GM19328 (cell line): ENCODE measurements around the gene SKIC8.
"Not testable (repeated sequence)": the region's sequence is repeated elsewhere in the genome, so short reads cannot be mapped to it uniquely, and the experiment has no call there.

Source experiments
- ATAC-seq: cut with Tn5 transposase; IDR thresholded peaks from one replicate; pipeline ENCODE4 v1.9.1; 2021; ENCODE audit warnings: mild to moderate bottlenecking, moderate library complexity; ENCODE audit not compliant: unreplicated experiment

SKIC8 gene

DNA sequence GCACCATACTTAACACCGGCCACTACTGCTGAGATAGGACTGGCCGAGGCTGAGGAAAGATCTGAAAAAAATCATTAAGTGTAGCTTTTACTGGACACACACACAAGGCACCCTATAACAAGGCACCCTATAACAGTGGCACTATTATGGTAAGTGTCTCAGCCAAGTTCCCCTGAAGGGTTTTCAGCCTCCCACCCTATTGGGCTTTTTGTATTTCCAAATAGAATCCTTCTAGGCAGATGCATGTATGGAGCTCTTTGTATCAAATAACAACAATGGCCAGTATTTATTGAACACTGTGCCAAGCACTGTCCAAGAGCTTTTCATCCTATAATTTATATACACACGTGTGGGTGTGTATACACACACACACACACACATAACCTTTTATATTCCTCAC lies 41.7 kb downstream of the SKIC8 start:
- no peak for ATAC-seq

DNA sequence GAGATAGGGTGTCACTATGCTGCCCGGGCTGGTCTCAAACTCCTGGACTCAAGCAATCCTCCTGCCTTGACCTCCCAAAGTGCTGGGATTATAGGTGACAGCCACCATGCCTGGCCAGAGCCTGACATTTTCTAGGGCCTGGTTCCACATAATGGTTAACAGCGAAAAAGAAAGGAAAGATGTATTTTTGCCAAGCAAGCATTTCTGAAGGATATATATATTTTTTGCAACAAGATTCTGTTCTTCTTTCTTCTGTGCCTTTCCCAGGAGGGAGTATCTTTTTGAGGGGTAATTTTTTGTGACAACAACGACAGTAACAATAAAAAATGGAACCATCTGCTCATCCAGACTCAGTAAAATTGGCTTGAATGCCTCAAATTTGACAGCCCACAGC lies 43.4 kb downstream of the SKIC8 start:
- ATAC-seq: no peak

DNA sequence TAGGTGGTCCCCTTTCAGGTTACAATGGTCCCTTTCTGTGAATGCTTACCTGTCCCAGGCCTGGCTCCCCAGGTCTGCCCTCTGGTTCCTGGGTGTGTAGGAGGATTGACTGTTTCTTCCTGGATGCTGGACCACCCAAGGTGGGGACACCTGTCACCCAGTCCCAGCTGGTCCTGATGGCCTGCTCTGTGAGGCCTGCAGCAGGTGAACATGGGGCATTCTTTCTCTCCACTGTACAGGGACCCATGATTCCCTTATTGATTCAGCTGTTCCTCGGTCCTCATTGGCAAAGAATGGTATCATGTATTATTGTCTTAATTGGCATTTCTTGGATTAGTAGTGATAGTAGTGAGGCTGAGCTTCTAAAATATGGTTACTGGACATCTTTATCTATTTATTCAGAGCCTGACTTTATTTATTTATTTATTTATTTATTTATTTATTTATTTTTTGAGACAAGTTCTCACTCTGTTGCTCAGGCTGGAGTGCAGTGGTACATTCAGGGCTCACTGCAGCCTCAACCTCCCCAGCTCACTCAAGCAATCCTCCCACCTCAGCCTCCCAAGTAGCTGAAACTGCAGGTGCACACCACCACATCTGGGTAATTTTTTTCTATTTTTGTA lies 43.9 kb downstream of the SKIC8 start:
- no peak for ATAC-seq

DNA sequence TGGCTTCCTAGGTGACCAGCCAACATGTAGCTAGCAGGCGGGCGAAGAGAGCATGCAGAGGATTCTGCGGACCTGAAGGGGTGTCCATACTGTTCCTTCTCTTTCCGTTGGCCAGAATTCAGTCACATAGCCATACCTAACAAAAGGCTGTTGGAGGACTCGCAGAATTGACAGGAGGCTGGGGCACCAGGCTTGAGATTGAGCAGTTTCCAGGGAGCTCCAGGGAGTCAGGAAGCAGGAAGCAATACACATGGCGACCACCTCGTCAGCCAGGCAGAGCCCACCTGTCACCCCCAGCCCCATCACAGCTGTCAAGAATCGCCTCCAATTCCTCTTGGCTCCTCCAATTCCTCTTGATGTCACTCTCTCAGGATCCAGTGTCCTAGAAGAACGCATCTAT lies 48.3 kb downstream of the SKIC8 start:
- ATAC-seq: no peak

DNA sequence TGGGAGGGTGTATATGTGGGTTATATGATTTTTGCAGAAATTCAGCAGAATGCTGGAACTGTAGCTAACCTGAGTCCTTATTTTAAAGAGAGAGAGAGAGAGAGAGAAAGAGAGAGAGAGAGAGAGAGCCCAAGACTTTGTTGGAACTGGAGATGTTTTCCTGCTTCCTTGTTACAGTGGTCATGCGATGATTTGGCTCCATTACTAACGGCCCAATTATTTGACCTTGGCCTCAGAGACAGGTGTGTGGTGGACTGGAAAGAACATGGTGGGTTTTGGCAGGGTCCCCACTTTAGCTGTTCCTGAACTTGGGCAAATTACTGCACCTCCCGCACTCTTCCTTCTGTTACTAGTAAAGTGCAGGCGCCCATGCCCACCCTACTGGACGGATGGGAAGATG lies 50.3 kb downstream of the SKIC8 start:
- no peak for ATAC-seq

DNA sequence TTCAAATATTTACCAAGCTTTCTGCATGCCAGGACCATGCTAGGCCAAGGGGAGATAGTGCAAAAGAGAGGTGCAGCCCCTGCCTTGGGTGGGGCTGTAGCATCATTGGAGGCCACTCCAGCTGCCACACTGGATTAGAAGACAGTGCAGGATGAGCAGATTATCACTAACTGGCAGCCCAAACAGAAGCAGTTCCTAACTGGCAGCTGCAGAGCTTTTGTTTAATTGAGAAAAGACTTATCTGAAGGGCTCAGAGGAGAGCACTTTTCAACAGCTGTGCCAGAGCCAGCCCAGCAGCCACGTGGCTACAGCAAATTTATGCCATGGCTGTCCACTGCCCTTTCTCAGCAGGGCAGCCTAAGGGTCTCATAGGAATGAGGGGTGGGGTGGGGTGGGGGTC lies 51.5 kb downstream of the SKIC8 start:
- ATAC-seq: no peak

DNA sequence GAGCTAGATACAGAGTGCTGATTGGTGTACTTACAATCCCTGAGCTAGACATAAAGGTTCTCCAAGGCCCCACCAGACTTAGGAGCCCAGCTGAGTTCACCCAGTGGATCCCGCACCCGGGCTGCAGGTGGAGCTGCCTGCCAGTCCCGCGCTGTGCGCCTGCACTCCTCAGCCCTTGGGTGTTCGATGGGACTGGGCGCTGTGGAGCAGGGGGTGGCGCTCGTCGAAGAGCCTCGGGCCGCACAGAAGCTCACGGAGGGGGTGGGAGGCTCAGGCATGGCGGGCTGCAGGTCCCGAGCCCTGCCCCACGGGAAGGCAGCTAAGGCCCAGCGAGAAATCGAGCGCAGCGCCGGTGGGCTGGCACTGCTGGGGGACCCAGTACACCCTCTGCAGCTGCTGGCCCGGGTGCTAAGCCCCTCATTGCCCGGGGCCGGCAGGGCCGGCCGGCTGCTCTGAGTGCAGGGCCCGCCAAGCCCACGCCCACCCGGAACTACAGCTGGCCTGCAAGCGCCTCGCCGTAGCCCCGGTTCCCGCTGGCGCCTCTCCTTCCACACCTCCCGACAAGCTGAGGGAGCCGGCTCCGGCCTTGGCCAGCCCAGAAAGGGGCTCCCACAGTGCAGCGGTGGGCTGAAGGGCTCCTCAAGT lies 53.3 kb downstream of the SKIC8 start:
- ATAC-seq: not testable (repeated sequence)

DNA sequence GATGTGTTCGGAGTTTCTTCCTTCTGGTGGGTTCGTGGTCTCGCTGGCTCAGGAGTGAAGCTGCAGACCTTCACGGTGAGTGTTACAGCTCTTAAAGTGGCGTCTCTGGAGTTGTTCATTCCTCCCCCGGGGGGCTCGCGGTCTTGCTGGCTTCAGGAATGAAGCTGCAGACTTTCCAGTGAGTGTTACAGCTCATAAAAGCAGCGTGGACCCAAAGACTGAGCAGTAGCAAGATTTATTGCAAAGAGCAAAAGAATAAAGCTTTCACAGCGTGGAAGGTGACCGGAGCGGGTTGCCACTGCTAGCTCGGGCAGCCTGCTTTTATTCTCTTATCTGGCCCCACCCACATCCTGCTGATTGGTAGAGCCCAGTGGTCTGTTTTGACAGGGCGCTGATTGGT lies 54.0 kb downstream of the SKIC8 start:
- not testable (repeated sequence) for ATAC-seq

DNA sequence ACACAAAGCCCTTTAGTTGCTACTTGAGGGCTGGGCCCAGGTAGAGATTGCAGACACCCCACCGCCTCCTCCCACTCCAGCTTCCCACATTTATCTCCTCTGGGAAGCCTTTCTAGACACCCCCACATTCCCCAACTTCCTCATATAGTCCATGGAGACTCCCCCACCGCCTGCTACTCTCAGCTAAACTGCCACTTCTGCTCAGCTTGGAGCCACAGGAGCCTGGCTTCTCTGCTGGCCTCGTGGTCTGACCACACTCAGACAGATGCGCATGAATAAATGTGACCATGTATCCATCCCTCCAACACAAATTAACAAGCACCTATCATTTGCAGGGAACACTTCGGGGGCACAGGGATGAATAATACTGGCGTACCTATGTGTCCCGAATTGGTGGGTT lies 54.5 kb downstream of the SKIC8 start:
- ATAC-seq: no peak

DNA sequence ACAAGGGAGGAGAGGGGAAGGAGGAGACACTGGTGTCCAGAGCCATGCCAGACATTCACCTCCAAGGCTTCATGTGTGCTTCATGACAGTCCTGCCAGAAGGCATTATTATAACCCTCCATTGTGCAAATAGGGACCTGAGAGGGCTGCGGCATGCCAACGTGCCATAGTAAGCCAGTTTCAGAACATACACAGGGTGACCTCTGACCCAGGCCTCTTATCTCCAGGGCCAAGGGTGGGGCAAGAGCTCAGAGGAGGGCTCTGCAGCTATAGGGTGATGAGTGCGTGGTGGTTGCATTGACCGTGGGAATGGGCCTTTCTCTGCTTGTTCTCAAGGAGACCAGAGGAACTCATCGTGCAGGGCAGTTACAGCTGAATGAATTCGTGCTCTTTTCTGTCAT lies 55.3 kb downstream of the SKIC8 start:
- no peak for ATAC-seq

DNA sequence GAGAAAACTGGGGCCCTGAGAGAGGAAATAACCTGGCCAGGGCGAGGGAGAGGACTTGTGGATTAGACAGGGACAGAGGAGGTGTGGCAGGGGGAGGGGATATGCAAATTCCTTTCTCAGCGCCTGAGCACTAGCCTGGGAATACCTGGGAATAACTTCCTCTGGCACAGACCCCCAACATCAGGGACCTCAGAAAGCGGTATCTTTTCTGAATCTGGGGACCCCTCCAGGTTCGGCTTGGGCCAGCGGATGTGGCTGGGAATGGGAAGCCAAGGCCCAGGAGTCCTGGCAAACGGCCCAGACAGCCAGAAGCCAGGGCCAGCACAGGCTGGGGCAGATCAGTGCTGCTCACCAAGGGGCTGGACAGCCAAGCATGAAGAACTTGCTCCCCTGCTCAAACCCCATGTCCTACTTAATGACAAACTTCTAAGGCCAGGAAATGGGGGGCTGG lies 55.9 kb downstream of the SKIC8 start:
- ATAC-seq: no peak

DNA sequence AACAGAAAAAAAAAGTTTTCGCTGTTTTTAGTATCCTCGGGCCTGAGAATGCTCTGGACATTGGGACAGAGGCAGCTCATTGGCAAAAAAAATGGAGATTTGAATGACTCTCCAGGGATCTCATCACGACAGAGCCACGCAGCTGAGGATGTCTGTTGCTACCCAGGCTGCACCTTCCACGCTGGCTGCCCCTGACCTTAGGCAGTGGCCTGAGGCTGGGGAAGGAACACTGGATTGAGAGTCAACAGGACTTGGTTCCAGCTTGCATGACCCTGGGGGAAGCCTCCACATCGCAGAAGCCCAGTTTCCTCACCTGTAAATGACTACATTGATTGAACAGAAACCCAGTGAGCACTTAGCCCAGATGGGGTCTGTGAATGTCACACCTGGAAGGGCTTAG lies 56.4 kb downstream of the SKIC8 start:
- no peak for ATAC-seq

DNA sequence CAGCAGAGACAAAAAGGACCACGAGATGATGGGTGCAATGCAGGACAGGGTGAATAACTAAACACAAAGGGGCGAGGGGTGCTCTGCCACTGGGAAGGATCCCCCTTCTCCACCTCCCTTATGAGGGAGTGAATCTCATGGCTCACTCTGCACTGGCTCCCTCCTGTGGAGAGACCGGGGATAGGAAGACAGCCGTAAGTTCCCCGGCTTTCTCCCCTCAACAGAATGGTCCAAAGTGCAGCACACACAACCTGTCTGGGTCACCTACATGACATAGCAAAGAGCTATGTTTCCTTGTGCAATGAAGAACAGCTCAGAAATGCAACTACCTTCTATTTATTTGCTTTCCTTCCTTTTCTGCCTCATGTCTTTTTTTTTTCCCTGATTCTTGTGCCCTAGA lies 57.3 kb downstream of the SKIC8 start:
- no peak for ATAC-seq

DNA sequence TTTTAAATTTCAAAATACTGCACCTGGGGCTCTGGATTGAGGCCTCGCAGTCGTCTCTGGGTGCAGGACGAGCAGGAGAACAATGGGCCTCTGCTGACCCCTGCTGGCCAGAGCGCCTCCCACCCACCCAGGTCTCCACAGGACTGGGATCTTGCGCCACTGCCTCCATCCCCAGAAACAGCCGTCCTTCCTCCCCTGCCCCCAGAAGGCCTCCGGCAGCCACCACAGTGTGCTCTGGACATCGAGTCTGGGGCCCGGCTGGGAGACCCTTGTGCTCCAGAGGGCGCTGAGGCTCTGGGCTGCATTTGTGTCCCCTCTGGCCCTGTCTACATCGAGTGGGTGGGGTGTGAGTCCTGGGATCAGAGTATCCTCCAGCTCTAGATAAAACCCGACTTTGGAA lies 58.4 kb downstream of the SKIC8 start:
- no peak for ATAC-seq

DNA sequence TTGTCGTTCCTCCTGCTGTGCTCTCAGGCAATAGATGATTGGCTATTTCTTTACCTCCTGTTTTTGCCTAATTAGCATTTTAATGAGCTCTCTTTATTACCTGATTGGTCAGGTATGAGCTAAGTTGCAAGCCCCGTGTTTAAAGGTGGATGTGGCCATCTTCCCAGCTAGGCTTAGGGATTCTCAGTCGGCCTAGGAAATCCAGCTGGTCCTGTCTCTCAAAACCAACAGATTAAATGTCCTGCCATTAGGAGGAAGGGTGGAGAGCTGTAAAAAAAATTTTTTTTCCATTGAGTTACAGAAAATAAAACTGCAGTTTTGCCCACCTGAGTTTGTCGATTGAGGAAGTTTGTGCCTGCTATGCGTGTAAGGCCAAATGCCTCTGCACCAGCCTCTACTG lies 59.6 kb downstream of the SKIC8 start:
- ATAC-seq: no peak

DNA sequence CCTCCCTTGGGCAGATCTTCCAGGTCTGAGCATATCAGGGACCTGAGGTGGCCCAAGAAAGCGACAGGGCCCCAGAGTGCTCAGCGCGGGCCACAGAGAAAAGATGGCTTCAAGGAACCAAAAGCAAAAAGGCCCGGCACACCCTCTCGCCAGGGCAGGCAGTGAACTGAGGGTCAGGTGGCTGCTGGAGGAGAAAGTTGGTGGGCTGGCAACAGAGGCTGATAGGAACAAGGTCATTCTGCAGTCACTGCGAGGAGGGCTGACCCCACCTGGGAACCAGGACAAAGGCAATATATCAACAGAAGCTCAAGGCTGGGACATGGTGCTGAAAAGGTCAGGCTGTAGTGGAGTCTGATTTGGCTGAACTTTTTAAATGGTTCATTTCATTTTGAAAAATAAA lies 62.3 kb downstream of the SKIC8 start:
- ATAC-seq: no peak

DNA sequence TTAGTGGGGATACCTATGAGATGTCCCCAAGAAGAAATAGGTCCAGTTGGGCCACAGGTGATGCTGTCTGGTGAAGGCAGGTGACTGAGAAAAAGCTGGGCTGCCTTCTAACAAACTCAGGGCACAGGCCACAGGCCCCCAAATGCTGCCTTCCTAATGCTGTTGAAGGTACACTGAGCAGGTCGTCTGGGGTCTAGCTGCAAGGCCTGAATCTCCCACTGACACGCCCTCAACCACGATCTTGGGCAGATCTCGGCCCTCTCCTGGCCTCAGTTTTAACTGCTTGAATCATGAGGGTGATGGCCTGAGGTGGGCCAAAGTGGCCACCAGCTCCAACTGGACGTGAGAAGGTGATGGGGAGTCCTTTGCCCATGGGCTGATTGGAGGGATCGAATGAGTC lies 62.9 kb downstream of the SKIC8 start:
- ATAC-seq: no peak

DNA sequence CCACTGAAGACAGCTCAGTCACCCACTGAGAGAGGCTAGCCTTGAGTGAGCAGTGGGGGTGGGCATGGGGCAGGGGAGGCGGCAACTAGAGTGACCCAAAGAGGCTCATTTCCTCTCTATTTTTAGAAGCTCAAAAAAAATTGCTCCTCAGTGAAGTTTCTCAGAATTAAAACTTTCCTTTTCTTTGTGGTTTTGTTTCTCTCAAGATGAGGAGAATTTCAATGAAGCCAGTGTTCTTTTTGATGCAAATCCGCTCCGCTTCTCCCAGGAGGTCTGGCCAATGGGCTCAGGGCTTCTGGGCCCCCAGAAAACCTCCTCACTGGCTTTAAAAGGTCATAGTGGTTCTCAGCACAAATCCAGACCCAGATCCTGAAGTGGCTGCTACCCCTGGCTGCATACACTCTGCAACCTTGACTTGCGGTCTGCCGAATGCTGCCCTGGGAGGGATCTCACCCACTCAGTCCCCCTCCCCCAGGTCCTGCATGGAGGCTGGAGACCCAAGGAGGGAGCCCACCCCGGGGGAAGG lies 64.8 kb downstream of the SKIC8 start, which contains the start of gene ACSBG1:
Gene ACSBG1 (minus strand): TSS at position 51 of the 526 bp plus-strand sequence. CDS start 64 bp downstream, outside the sequence.
- no peak for ATAC-seq

DNA sequence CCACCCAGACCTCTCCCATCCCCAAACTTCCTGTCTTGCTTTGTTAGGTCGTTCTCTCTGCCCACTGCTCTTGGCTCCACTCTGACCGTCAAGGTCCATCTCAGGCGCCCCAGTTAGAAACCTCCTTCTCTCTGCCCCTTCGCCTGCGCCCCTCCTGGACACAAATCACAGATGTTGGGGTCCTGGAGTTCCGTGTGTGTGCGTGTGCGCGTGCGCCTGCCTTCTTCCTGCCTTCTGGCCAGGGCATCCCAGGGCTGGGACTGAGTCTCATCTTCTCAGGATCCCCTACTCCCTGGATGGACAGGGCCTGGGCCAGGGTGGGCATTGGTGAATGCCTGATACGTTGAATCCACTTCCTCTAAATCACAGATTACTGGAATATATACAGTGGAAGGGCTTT lies 65.9 kb downstream of the SKIC8 start:
- ATAC-seq: no peak
